ENCODE results near the gene OR10W1.

Gene OR10W1

GRCh38 chr11:58227956-58228615 is 40.0 kb downstream of the OR10W1 start:
- Histone ChIP-seq H3K27ac (ENCODE audit: low read length) (no peak overlapping the region), H3K9ac (ENCODE audit: low read depth, low read length) (no peak overlapping the region), H3K9me3 (ENCODE audit: insufficient read depth, low read depth, low read length) (no peaks in the 10 kb centered on the region), H3K4me1 (ENCODE audit: insufficient read depth, low read length) (no peaks in the 10 kb centered on the region), H3K36me3 (ENCODE audit: insufficient read depth, low read depth, low read length) (no peaks in the 10 kb centered on the region), H3K4me3 (ENCODE audit: low read length) (no peak overlapping the region), H3K27me3 (ENCODE audit: insufficient read depth, low read length) (no peaks in the 10 kb centered on the region)

GRCh38 chr11:58222721-58223120 is 45.3 kb downstream of the OR10W1 start:
- H3K9ac ChIP-seq (ENCODE audit: low read depth, low read length) = no peak overlapping the region
- H3K27me3 ChIP-seq (ENCODE audit: insufficient read depth, low read length) = no peaks in the 10 kb centered on the region
- no peak overlapping the region for H3K27ac ChIP-seq (ENCODE audit: low read length)
- H3K4me1 ChIP-seq (ENCODE audit: insufficient read depth, low read length) = no peaks in the 10 kb centered on the region
- no peaks in the 10 kb centered on the region for H3K9me3 ChIP-seq (ENCODE audit: insufficient read depth, low read depth, low read length)
- H3K4me3 ChIP-seq (ENCODE audit: low read length) = no peak overlapping the region
- H3K36me3 ChIP-seq (ENCODE audit: insufficient read depth, low read depth, low read length) = no peaks in the 10 kb centered on the region

All from iPS-20b (cell line).